SU-DHL-6 (cell line): ENCODE measurements around the gene CAGE1.

Experiments used
- EZH2phosphoT487 ChIP-seq: fragments of 200-600 bp; sonication (generic), shearing (Covaris generic); conservative IDR thresholded peaks from 2 replicates; pipeline ENCODE4 v1.6.1; 2018; ENCODE audit warnings: mild to moderate bottlenecking, antibody characterized with exemption, low read length, moderate library complexity, mixed read lengths
- TF ChIP-seq, protein P1 (sequence below): fragments of 200-600 bp; sonication (generic); IDR thresholded peaks from one replicate; pipeline ENCODE4 v1.5.1; 2017; ENCODE audit warnings: antibody characterized with exemption, mild to moderate bottlenecking, low read length, moderate library complexity; ENCODE audit not compliant: insufficient read depth, poor library complexity, severe bottlenecking

DNA sequence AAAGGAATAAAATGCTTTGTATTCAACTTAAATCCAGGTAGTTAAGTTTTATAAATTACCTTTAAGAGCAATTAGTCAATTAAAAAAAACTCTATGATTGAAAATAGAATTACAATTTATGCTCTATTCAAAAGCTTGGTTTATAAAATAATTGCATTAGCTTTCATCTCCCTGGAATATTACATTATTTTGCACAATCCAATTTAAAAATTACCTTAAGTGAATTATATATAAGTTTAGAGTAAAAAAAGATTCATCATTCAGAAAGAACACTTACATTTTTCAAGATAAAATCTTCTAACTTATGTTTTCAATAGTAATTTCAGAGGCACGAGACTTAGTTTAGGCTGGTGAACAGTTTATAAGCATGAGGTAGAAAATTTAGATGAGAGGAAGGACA lies 91.4 kb downstream of the CAGE1 start:
- no peak for TF ChIP-seq EZH2phosphoT487
- TF ChIP-seq, protein P1, sequence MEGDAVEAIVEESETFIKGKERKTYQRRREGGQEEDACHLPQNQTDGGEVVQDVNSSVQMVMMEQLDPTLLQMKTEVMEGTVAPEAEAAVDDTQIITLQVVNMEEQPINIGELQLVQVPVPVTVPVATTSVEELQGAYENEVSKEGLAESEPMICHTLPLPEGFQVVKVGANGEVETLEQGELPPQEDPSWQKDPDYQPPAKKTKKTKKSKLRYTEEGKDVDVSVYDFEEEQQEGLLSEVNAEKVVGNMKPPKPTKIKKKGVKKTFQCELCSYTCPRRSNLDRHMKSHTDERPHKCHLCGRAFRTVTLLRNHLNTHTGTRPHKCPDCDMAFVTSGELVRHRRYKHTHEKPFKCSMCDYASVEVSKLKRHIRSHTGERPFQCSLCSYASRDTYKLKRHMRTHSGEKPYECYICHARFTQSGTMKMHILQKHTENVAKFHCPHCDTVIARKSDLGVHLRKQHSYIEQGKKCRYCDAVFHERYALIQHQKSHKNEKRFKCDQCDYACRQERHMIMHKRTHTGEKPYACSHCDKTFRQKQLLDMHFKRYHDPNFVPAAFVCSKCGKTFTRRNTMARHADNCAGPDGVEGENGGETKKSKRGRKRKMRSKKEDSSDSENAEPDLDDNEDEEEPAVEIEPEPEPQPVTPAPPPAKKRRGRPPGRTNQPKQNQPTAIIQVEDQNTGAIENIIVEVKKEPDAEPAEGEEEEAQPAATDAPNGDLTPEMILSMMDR = no peak
